Measurements from ENCODE around the gene INSRR.

Gene INSRR

DNA sequence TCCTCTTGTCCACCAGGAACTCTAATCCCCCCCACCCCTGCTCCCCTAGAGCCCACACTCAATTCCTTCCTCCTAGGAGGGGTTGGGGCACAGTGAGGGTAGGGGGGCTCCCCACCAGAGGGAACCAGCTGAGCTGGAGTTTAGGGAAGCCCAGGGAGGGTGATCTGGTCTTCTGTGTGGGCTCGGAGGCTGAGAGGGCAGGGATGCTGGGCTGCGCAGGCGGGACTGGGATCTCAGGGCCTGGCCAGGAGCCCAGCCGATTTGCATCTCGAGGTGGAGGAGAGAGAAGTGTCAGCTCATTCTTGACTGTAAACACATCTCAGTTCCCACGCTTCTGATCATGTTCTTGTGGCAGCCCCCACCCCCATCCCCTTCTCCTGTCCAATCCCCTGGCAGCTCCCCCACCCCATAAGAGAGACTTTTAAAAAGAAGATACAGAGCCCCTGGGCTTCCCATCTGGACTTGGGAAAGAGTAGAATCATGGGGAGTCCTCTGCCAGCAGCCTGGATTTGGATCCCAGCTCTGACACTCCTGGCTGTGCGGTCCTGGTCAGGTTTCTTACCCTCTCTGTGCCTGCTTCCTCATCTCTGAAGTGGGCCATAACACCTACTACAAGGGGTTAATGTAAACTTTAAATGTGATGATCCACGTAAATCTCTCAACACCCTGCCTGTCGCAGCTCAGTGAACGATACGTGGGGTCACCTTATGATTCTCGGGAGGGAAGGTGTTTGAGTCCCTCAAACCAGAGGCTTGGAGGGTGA, 41.2 kb upstream of the INSRR start:
- Histone ChIP-seq H3K14ac (ENCODE audit: low read length) (no peak overlapping the region), H2BK12ac (ENCODE audit: low read length) (no peak overlapping the region), H2AK5ac (ENCODE audit: low read depth, low read length) (peak overlapping the region; percentile 83), H3K4me3 (ENCODE audit: low read length in 2 of 2) (no peak overlapping the region), H3K4ac (ENCODE audit: low read length) (no peak overlapping the region), H2BK120ac (ENCODE audit: low read depth, low read length) (no peak overlapping the region), H4K91ac (ENCODE audit: low read depth, low read length, poor library complexity) (peak overlapping the region; percentile 58), H3K36me3 (replicated peaks in 1 of 2; ENCODE audit: control insufficient read depth in 2 of 2, insufficient read depth in 2 of 2, low read length in 2 of 2) (no peaks in the 10 kb centered on the region), H3K23ac (ENCODE audit: low read depth, low read length, poor library complexity) (peak overlapping the region; percentile 47), H3K18ac (ENCODE audit: low read length) (peak overlapping the region; percentile 79), H2BK15ac (ENCODE audit: low read length) (peak overlapping the region; percentile 46), H3K9ac (ENCODE audit: low read depth, low read length, poor library complexity) (no peak overlapping the region), H2AFZ (ENCODE audit: low read length) (no peak overlapping the region), H2BK5ac (ENCODE audit: low read length) (no peak overlapping the region), H3K4me1 (ENCODE audit: control insufficient read depth in 2 of 2, insufficient read depth in 1 of 2, low read depth in 1 of 2, low read length in 2 of 2) (peaks cover 19 to 33% of the 10 kb centered on the region in 2 donors), H4K8ac (ENCODE audit: low read depth, low read length) (no peak overlapping the region), H3K27me3 (ENCODE audit: control insufficient read depth in 3 of 3, insufficient read depth in 3 of 3, low read depth in 1 of 3, low read length in 3 of 3) (peaks cover 0 to 19% (median 0%) of the 10 kb centered on the region in 3 experiments), H3K79me1 (ENCODE audit: low read depth, low read length) (no peaks in the 10 kb centered on the region), H3K4me2 (ENCODE audit: insufficient read depth, low read length, poor library complexity, severe bottlenecking) (no peak overlapping the region), H3K27ac (replicated peaks; ENCODE audit: low read length) (no peak overlapping the region), H3K9me3 (replicated peaks in 1 of 2; ENCODE audit: control insufficient read depth in 2 of 2, insufficient read depth in 1 of 2, low read depth in 1 of 2, low read length in 2 of 2) (no peaks in the 10 kb centered on the region)
- no peak for DNase-seq (ENCODE audit: low spot score)
- WGBS, 2 donors (ENCODE audit: extremely low coverage in 2 of 2, insufficient read length in 2 of 2, insufficient replicate concordance in 1 of 2), result no CpG with 5 or more reads among the region's 12 CpGs

DNA sequence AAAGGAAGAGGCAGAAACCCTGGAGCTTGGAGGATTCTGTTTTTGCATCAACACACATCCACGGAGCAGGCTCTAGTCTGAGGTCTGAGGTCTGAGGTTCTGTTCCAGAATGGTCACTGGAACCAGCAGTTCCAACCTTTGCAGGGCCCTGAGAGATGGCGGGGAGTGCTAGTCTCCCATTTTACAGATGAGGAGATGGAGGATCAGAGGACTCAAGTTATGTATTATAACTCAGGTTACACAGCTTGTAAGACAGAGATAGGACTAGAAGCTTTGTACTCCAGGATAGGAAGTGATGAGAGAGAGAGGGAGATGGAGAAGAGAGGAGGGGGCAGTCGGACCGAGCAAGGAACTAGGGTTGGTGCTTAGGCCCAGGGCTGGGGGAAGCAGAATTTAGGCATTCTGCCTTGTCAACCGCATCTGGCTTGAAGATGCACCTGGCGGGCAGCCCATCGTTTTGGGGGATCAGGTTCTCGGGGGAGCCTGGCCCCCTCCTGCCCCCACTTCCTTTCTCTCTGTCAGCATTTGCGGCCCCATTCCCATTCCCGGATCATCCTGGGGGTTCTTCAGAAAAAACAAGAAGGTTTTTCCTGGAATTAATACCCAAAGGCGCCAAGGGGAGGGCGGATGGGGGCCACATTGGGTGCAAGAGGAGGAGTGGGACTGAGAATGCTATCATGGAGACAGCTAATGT, 40.2 kb upstream of the INSRR start:
- DNase-seq (ENCODE audit: low spot score), result no peak
- Histone ChIP-seq H2BK15ac (ENCODE audit: low read length) (no peak overlapping the region), H3K4ac (ENCODE audit: low read length) (no peak overlapping the region), H2AFZ (ENCODE audit: low read length) (no peak overlapping the region), H3K4me3 (ENCODE audit: low read length in 2 of 2) (no peak overlapping the region), H2BK5ac (ENCODE audit: low read length) (no peak overlapping the region), H3K14ac (ENCODE audit: low read length) (no peak overlapping the region), H3K27ac (replicated peaks; ENCODE audit: low read length) (no peak overlapping the region), H4K8ac (ENCODE audit: low read depth, low read length) (no peak overlapping the region), H3K9ac (ENCODE audit: low read depth, low read length, poor library complexity) (no peak overlapping the region), H3K4me1 (ENCODE audit: control insufficient read depth in 2 of 2, insufficient read depth in 1 of 2, low read depth in 1 of 2, low read length in 2 of 2) (peaks cover 20 to 36% of the 10 kb centered on the region in 2 donors), H2BK120ac (ENCODE audit: low read depth, low read length) (no peak overlapping the region), H3K79me1 (ENCODE audit: low read depth, low read length) (no peaks in the 10 kb centered on the region), H3K23ac (ENCODE audit: low read depth, low read length, poor library complexity) (no peak overlapping the region), H3K18ac (ENCODE audit: low read length) (no peak overlapping the region), H2AK5ac (ENCODE audit: low read depth, low read length) (peak overlapping the region; percentile 47), H3K36me3 (replicated peaks in 1 of 2; ENCODE audit: control insufficient read depth in 2 of 2, insufficient read depth in 2 of 2, low read length in 2 of 2) (no peaks in the 10 kb centered on the region), H4K91ac (ENCODE audit: low read depth, low read length, poor library complexity) (no peak overlapping the region), H3K4me2 (ENCODE audit: insufficient read depth, low read length, poor library complexity, severe bottlenecking) (no peak overlapping the region), H3K9me3 (replicated peaks in 1 of 2; ENCODE audit: control insufficient read depth in 2 of 2, insufficient read depth in 1 of 2, low read depth in 1 of 2, low read length in 2 of 2) (no peaks in the 10 kb centered on the region), H2BK12ac (ENCODE audit: low read length) (no peak overlapping the region), H3K27me3 (ENCODE audit: control insufficient read depth in 3 of 3, insufficient read depth in 3 of 3, low read depth in 1 of 3, low read length in 3 of 3) (peaks cover 0 to 29% (median 0%) of the 10 kb centered on the region in 3 experiments)
- WGBS, 2 donors (ENCODE audit: extremely low coverage in 2 of 2, insufficient read length in 2 of 2, insufficient replicate concordance in 1 of 2), result no CpG with 5 or more reads among the region's 12 CpGs

DNA sequence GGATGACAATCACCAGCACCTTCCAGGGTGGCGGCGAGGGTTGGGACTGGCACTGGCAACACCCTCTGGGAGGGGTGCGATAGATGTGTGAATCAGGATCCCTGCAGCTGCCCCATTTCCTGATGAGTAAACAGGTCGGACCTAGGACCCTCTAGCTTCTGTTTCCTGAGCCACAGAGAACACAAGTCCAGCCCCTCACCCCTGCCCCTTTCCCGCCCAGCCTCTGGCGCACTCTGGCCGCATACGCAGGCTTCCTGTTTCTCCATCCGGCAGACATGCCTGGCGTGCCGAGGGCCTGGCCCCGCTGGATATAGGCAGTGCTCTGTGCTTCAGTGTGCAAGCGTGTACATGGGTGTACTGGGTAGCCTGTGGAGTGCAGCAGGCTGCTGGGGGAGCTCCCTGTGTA, 39.2 kb upstream of the INSRR start:
- Histone ChIP-seq H2BK12ac (ENCODE audit: low read length) (no peak overlapping the region), H3K14ac (ENCODE audit: low read length) (no peak overlapping the region), H2BK15ac (ENCODE audit: low read length) (peak overlapping the region; percentile 74), H3K27ac (replicated peaks; ENCODE audit: low read length) (no peak overlapping the region), H3K23ac (ENCODE audit: low read depth, low read length, poor library complexity) (peak overlapping the region; percentile 45), H2BK5ac (ENCODE audit: low read length) (no peak overlapping the region), H3K4me1 (ENCODE audit: control insufficient read depth in 2 of 2, insufficient read depth in 1 of 2, low read depth in 1 of 2, low read length in 2 of 2) (peaks cover 24 to 36% of the 10 kb centered on the region in 2 donors), H4K8ac (ENCODE audit: low read depth, low read length) (no peak overlapping the region), H3K4me2 (ENCODE audit: insufficient read depth, low read length, poor library complexity, severe bottlenecking) (no peak overlapping the region), H3K9me3 (replicated peaks in 1 of 2; ENCODE audit: control insufficient read depth in 2 of 2, insufficient read depth in 1 of 2, low read depth in 1 of 2, low read length in 2 of 2) (no peaks in the 10 kb centered on the region), H3K4me3 (ENCODE audit: low read length in 2 of 2) (peak overlapping the region in 1 of 2 donors; percentile 17), H3K36me3 (replicated peaks in 1 of 2; ENCODE audit: control insufficient read depth in 2 of 2, insufficient read depth in 2 of 2, low read length in 2 of 2) (no peaks in the 10 kb centered on the region), H3K9ac (ENCODE audit: low read depth, low read length, poor library complexity) (peak overlapping the region; percentile 55), H2BK120ac (ENCODE audit: low read depth, low read length) (no peak overlapping the region), H3K18ac (ENCODE audit: low read length) (peak overlapping the region; percentile 50), H2AK5ac (ENCODE audit: low read depth, low read length) (peak overlapping the region; percentile 48), H2AFZ (ENCODE audit: low read length) (peak overlapping the region; percentile 85), H4K91ac (ENCODE audit: low read depth, low read length, poor library complexity) (no peak overlapping the region), H3K4ac (ENCODE audit: low read length) (no peak overlapping the region), H3K27me3 (ENCODE audit: control insufficient read depth in 3 of 3, insufficient read depth in 3 of 3, low read depth in 1 of 3, low read length in 3 of 3) (peaks cover 0 to 34% (median 7%) of the 10 kb centered on the region in 3 experiments), H3K79me1 (ENCODE audit: low read depth, low read length) (no peaks in the 10 kb centered on the region)
- no peak for DNase-seq (ENCODE audit: low spot score)
- WGBS, 2 donors (ENCODE audit: extremely low coverage in 2 of 2, insufficient read length in 2 of 2, insufficient replicate concordance in 1 of 2), result no CpG with 5 or more reads among the region's 13 CpGs
